GM18519 (cell line): Measurements from ENCODE around the gene FOXR1.

Experiments used
- ATAC-seq: cut with Tn5 transposase; IDR thresholded peaks from one replicate; pipeline ENCODE4 v1.9.1; 2021; ENCODE audit warnings: mild to moderate bottlenecking, moderate library complexity; ENCODE audit not compliant: unreplicated experiment, low FRiP score

The FOXR1 gene

DNA sequence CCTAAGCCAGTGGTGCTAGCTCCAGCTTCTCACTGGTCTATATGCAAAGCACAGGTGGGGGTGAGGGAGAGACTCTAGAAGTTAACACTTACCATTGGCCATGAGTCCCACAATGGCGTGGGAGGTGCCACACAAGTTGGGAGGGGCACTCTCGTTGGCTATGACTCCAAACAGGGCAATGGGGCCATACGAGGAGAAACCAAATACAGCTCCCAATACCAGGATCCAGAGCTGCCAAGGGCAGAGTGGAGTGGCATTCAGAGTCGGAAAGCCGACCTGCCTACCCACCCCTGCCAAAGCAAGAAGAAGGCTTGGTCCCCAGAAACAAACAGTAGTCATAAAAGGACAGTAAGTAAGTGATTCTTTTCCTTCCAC is 53.5 kb downstream of the FOXR1 start:
- no peak for ATAC-seq

DNA sequence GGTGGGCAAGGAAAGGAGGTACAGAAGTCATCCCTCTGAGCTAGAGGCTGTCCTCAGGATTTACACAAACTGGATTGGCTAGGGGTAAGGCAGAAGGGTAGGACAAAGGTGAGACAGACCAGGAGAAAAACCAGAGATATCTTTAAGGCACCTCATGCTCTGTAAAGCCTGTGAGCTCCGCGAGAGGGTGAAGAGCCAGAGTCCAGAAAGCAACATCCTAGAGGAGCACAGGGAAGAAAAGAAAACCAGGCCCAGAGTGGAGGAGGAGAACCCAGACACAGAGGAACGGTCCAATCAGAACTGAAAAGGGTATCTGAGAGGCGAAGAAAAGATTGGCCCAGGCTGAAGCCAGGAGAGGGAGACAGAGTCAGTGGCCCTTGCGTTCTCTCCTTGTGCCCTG is 54.0 kb downstream of the FOXR1 start:
- ATAC-seq, result no peak

DNA sequence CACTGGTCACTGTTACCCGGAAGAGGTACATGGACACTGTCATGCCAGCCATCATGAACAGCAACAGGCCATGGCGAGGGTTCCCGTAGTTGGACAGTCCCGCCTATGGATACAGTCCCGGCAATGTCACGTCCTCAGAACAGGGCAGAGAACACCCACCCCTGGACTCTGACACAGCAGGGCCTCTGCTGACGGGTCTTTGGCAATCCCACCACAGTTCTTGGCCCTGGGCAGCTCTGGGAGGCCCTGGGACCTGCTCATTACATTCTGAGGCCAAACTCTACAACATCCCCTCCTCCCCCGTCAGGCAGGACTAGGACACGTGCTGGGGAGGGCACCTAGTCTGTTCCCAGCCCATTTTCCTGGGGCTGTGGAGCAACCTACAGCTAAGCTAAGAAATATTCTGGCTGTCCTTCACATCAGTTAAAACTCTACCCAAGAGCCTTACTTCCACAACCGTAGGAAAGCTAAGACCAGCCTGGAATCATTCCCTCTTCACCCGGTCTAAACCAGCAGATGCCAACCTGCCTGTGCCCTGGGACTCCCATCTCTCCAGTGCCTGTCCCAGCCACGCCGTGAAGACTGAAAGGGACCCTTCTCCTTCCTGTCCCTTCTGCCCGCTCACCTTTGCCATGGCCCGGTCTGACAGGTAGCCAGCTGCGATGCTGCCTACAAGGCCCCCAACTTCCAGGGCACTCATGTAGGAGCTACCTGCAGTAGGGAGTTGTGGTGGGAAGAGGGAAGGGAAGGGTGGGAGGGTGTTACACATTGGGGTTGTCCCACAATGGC is 54.6 kb downstream of the FOXR1 start:
- ATAC-seq, result no peak

DNA sequence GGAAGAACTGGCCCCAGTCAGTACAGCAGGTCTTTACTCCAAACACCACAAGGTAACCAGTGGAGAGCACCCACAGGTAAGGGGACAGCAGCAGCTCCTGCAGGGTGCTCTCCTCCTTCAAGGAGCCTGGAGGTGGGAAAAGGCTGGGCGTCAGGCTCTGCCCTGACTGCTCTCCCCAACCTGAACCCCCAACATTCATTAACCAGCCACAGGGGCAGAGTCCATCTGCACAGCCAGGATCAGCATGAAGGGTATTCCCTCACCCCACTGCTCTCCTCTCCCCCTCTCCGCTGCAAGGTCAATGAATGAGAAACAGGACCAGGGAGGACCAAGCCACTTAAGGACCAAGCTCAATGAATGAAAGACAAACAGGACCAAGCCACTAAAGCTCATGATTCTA is 55.4 kb downstream of the FOXR1 start:
- no peak for ATAC-seq

DNA sequence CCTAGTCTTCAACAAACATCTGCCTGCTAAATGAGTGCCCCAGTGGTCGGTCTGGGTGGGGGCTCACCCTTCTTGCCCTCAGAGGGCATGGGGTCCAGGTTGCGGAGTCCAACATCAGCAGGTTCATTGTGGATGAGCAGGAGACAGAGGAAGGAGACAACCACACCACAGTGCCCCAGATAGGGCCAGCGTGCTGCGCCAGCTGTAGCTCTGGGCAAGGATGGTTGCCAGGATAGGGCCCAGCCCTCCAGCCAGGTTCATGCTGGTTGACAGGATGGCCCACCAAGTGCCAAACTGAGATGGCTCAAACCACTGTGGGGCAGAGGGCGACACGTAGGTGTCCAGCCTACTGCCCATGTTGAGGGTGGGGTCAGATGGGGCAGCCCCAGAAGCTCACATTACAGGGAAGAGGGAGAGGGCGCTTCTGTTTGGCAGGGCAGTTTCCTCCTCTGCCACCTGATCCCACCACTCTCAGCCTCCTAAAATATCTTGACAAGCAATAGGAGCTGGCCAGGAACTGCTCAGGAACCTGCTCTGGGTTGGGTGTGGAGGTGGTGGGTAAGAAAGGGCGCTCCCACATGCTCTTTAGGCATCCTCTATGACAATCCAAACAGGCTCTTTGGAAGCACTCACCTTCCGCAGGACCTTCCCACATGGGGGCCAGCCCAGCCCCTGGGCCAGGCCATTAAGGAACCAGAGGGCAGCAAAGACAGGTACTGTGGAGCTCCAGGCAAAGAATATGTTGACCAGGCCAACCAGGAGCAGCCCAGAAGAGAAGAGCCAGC is 56.2 kb downstream of the FOXR1 start:
- ATAC-seq, result no peak

DNA sequence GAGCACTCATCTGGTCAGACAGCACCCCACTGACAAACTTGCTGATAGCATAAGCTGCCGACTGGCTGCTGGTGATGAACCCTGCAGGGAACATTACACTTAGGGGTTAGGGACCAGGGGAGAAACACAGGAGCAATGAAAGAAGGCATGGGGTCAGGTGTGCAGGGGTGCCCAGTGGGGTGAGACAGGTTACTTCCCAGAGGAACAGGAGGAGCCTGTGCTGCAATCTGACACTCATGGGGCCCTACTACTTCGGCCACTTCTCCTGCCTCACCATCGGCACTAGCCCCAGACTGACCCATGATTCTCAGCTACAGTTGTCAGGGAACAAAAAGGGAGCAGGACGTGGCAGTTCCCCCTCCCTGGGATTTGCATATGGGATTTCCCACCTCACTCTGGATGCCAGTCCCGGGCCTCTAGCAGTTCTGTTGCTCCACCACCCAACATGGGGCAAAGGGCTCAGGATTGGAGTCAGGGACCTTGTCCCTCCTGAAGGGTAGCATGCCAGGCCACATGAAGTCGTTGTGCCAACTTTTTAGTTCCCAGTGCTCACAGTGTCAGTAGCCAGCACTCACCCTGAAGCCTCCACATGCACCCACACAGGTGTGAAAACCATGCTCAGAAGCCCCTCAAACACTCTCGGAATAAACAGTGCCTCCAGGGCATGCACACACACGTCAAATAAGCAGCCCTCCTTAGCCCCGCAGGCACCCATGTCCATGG is 56.9 kb downstream of the FOXR1 start:
- no peak for ATAC-seq

DNA sequence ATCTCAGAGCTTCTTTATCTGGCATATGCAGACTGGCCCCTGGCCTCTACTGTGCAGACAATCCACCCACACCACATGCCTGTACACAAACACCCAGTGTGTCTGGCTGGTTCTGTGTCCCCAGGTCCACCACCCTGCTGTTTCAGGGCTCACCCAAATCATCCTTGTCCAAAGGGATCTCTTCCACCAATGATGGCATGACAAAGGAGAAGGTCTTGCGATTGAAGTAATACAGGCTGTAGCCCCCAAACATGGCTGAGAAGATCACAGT is 57.4 kb downstream of the FOXR1 start:
- no peak for ATAC-seq

DNA sequence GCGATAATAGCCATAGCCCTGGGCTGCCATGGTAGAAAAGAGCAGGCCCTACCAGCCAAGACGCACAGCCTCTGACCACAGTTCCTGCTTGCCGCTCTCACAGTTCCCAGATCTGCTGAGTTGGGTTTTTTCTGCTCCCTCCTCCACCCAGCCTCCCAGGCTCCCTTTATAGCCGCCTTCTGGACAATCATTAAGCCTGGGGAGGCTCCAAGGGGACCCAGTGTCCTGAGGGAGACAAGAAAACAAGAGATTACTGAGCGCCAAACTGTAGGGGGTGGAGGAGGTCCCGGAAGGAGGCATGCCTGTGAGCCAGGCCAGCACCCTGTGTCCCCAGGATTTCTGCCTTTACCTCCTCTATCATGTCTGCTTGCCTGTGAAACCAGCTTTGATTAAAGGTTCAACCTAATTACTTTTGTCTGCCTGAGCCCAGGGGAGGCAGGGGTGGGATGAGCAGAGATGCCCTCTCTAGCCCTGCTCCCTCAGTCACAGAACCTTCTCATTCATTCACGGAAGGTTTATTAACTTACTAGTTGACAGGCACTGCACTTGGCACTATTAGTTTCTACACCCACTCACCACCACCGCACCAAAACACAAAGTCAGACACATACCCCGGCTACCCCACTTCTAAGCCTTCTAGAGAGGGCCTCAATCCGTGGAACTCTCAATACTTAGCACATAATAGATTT is 57.9 kb downstream of the FOXR1 start:
- ATAC-seq, result peak; percentile 16

DNA sequence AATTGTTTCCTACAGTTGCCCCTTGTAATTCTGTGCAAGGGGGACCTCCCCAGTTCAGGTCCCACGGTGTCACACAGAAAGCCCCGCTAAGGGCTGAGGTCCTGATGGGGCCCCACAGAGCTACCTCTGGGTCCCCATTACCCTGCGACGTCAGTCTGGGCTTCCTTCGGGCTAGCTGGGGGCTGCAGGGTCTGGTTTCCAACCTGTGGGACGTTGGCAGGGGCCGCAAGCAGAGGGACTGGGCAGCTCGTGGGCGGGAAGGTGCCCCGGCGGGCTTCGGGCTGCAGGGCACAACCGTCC is 58.4 kb downstream of the FOXR1 start:
- ATAC-seq, result peak; percentile 8

DNA sequence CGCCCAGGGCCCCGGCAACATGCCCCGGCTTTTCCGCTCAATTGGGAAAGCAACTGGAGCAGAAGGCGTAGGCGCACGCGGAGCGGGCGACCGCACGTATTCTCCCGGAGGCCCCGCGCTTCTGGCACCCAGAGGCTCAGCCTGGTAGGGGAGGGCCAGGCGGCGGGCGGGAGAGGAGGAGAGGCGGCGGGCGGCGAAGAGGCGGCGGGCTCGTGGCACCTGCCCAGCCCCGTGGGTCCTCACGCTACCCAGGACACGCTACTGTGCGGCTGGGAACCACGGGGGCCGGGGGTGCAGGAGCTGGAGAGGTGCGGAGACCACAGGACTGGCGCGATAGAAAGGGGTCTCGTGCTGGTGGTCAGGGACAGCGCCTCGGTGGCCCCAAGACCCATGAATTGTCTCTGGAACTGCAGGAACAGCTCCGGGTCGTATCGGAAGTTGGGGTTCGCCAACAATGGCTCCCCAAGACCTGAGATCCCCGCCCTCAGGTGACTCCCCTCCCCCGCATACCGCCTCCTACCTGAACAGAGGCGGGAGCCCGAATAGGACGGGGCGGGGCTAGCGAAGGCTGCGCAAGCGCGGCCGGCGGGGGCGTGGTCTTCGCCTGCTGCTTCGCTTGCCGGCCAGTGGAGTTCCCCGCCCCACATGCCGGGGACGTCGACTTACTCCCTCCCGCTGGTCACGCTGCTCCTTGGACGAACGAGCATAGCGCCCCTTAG is 58.9 kb downstream of the FOXR1 start, which contains the start of gene SLC37A4:
Gene SLC37A4, minus strand, starts transcription at position 549 of the 719 bp plus-strand sequence.
- ATAC-seq, result peak; percentile 91
